NCI-H2227 treated with DMSO at 0.1 percent for 48 hours (cell line): Measurements from ENCODE around the gene RORC.
A peak's percentile ranks its signal among the peaks of the same experiment; 100 is the strongest.
"Not testable (repeated sequence)": the region's sequence is repeated elsewhere in the genome, so short reads cannot be mapped to it uniquely, and the experiment has no call there.

Experiments used
- DNase-seq: peaks from one replicate; lab custom pipeline; 2025; lab: John Stamatoyannopoulos, UW

The RORC gene

GRCh38 chr1:151805066-151805820 lies 26.4 kb downstream of the RORC start, which contains the start of gene LINGO4:
TSS of gene LINGO4 (minus strand) at chr1:151805419. CDS start at chr1:151802704, 2,715 bp downstream.
- no peak for DNase-seq

- no peak for DNase-seq
Measured at GRCh38 chr1:151803915-151804314, 27.7 kb downstream of the RORC start.

GRCh38 chr1:151803164-151803563 lies 28.4 kb downstream of the RORC start:
- no peak for DNase-seq

GRCh38 chr1:151802372-151802771 lies 29.2 kb downstream of the RORC start:
- DNase-seq, result no peak

GRCh38 chr1:151801846-151802245 lies 29.8 kb downstream of the RORC start:
- DNase-seq, result no peak

GRCh38 chr1:151801310-151801820 lies 30.2 kb downstream of the RORC start:
- DNase-seq, result no peak

GRCh38 chr1:151800830-151801229 lies 30.8 kb downstream of the RORC start:
- no peak for DNase-seq

- peak; percentile 84 for DNase-seq
Measured at GRCh38 chr1:151799179-151800022, 32.2 kb downstream of the RORC start.

- DNase-seq, result no peak
Measured at GRCh38 chr1:151798571-151798970, 33.0 kb downstream of the RORC start.

GRCh38 chr1:151790940-151791651 lies 40.5 kb downstream of the RORC start:
- DNase-seq, result peak; percentile 3

GRCh38 chr1:151790071-151790939 lies 41.3 kb downstream of the RORC start, which contains the start of gene TDRKH:
TSS of gene TDRKH (minus strand) at chr1:151790500. CDS start at chr1:151783022, 7,478 bp downstream.
- peak; percentile 99 for DNase-seq

GRCh38 chr1:151787689-151788088 lies 43.9 kb downstream of the RORC start:
- DNase-seq, result no peak

GRCh38 chr1:151783796-151784195 lies 47.8 kb downstream of the RORC start:
- no peak for DNase-seq

- DNase-seq, result no peak
Measured at GRCh38 chr1:151782741-151783140, 48.9 kb downstream of the RORC start.

- DNase-seq, result not testable (repeated sequence)
Measured at GRCh38 chr1:151782026-151782425, 49.6 kb downstream of the RORC start.

- DNase-seq, result not testable (repeated sequence)
Measured at GRCh38 chr1:151780736-151781135, 50.9 kb downstream of the RORC start.

- DNase-seq, result no peak
Measured at GRCh38 chr1:151779852-151780251, 51.8 kb downstream of the RORC start.

GRCh38 chr1:151777317-151777716 lies 54.3 kb downstream of the RORC start:
- no peak for DNase-seq

GRCh38 chr1:151776665-151777062 lies 54.9 kb downstream of the RORC start:
- DNase-seq, result no peak

GRCh38 chr1:151775894-151776664 lies 55.5 kb downstream of the RORC start:
- DNase-seq, result no peak
